Measurements from ENCODE around the gene FAM3C. TPM values are rescaled to one million over a fixed set of nuclear protein-coding genes. Genes with fewer than 3 reads are reported as not detected.

Gene FAM3C
- total and polyA plus RNA-seq, 2 donors (not counting 1 experiment from before 2014, with no cell fraction given), result 38.7 to 75.4 TPM

DNA sequence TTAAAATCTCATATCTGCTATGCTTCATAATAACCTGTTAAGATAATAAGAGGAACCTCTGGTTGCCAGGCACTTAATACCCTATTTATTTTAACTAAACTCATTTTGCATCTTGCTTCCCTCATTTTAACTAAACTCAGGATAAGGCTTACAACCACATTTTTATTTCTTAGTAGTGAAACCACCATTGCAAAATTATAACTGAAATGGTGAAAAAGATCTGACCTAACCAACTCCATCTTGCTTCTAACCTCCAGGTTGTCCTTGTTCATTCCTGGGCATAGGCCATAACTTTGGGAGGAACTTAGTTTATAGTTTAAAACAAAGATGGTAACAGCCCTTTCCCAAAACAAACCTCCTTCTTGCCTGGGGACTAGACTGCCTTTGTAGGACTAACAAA, 6.0 kb downstream of the FAM3C start:
- H4K20me1 ChIP-seq (ENCODE audit: control insufficient read depth, insufficient read depth, low read length, poor library complexity, severe bottlenecking), result no peaks in the 10 kb centered on the region
- no peak overlapping the region for H2AFZ ChIP-seq (ENCODE audit: insufficient read depth, low read depth, low read length, poor library complexity, severe bottlenecking)
- POLR2A ChIA-PET, result interaction anchor here (0.7 to 0.8 kb wide), 2 partner anchors 17 to 25 kb away, joined by 3 to 6 read pairs; no protein-coding TSS in a partner anchor
- no peaks in the 10 kb centered on the region for H3K27me3 Mint-ChIP-seq
- H3K4me1 ChIP-seq (ENCODE audit: control insufficient read depth in 2 of 2, insufficient read depth in 2 of 2, low read length in 2 of 2), result peaks cover 79 to 89% of the 10 kb centered on the region in 2 donors
- H3K9me3 ChIP-seq (ENCODE audit: control extremely low read depth in 1 of 3, control insufficient read depth in 2 of 3, insufficient read depth in 1 of 3, low read length in 2 of 3), result no peaks in the 10 kb centered on the region
- CTCF ChIA-PET, result interaction anchor here (1.0 to 3.7 kb wide), 5 partner anchors 17 to 214 kb away, joined by 3 to 22 read pairs (median 4); no protein-coding TSS in a partner anchor
- intact Hi-C loops (cut with micrococcal nuclease), result no loop called here
- peak overlapping the region; percentile 56 for H3K4me3 Mint-ChIP-seq
- no peak overlapping the region for H3K4me3 ChIP-seq (ENCODE audit: control extremely low read depth in 1 of 5, extremely low read depth in 1 of 5, insufficient read depth in 1 of 5, low read depth in 2 of 5, low read length in 4 of 5)
- peak overlapping the region; percentile 13 for H3K9ac ChIP-seq (ENCODE audit: low read length)
- H3K4me1 Mint-ChIP-seq, result peaks cover 91% of the 10 kb centered on the region
- TF ChIP-seq, protein P1, sequence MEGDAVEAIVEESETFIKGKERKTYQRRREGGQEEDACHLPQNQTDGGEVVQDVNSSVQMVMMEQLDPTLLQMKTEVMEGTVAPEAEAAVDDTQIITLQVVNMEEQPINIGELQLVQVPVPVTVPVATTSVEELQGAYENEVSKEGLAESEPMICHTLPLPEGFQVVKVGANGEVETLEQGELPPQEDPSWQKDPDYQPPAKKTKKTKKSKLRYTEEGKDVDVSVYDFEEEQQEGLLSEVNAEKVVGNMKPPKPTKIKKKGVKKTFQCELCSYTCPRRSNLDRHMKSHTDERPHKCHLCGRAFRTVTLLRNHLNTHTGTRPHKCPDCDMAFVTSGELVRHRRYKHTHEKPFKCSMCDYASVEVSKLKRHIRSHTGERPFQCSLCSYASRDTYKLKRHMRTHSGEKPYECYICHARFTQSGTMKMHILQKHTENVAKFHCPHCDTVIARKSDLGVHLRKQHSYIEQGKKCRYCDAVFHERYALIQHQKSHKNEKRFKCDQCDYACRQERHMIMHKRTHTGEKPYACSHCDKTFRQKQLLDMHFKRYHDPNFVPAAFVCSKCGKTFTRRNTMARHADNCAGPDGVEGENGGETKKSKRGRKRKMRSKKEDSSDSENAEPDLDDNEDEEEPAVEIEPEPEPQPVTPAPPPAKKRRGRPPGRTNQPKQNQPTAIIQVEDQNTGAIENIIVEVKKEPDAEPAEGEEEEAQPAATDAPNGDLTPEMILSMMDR (IDR thresholded peaks at IDR 0.05), result no peak
- no peak for TF ChIP-seq EZH2 (IDR thresholded peaks at IDR 0.05; ENCODE audit: borderline replicate concordance, insufficient read depth, low read depth, low read length, poor library complexity, severe bottlenecking)
- DNase-seq (no peak), ATAC-seq (ENCODE audit: low read depth) (no peak)
- H3K27ac Mint-ChIP-seq, result peak overlapping the region; percentile 88
- peaks cover 100% of the 10 kb centered on the region for H3K79me2 ChIP-seq (ENCODE audit: control insufficient read depth, insufficient read depth, low read length)
- no peaks in the 10 kb centered on the region for H3K9me3 Mint-ChIP-seq (ENCODE audit: insufficient read depth)
- H3K36me3 ChIP-seq (replicated peaks in 1 of 2; ENCODE audit: control extremely low read depth in 1 of 2, control insufficient read depth in 1 of 2, extremely low read depth in 1 of 2, insufficient read depth in 2 of 2, low read length in 1 of 2), result peaks cover 6 to 16% of the 10 kb centered on the region in 2 experiments
- peak overlapping the region; percentile 51 to 99 for H3K27ac ChIP-seq (ENCODE audit: low read length in 2 of 2)
- no peaks in the 10 kb centered on the region for H3K27me3 ChIP-seq (replicated peaks in 1 of 4; ENCODE audit: control extremely low read depth in 1 of 4, control insufficient read depth in 3 of 4, insufficient read depth in 4 of 4, low read length in 3 of 4)
- H3K4me2 ChIP-seq (replicated peaks; ENCODE audit: low read depth, low read length, poor library complexity, severe bottlenecking), result peak overlapping the region; percentile 38

DNA sequence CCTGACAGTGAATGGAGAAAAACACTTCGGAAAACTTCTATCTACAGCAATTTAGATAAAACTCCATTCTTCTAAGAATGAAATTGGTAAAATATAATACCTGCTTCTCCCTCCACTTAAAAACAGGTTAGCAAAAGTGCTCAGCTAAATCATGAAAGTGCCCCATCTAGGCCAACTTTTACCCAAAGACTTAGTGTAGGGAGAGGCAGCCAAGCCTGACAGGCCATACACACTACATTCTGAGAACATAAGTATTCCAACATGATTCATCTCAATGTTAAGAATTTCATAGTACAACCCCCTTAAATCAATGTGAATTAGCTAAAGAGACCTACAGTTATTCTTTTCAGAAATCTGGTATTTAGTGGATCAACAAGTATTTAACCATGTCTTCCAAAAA, 7.2 kb downstream of the FAM3C start:
- no peaks in the 10 kb centered on the region for H3K9me3 Mint-ChIP-seq (ENCODE audit: insufficient read depth)
- peaks cover 93% of the 10 kb centered on the region for H3K4me1 Mint-ChIP-seq
- H3K27ac Mint-ChIP-seq, result peak overlapping the region; percentile 88
- Histone ChIP-seq H3K27me3 (replicated peaks in 1 of 4; ENCODE audit: control extremely low read depth in 1 of 4, control insufficient read depth in 3 of 4, insufficient read depth in 4 of 4, low read length in 3 of 4) (no peaks in the 10 kb centered on the region), H4K20me1 (ENCODE audit: control insufficient read depth, insufficient read depth, low read length, poor library complexity, severe bottlenecking) (no peaks in the 10 kb centered on the region), H3K4me1 (ENCODE audit: control insufficient read depth in 2 of 2, insufficient read depth in 2 of 2, low read length in 2 of 2) (peaks cover 79 to 91% of the 10 kb centered on the region in 2 donors), H3K4me3 (ENCODE audit: control extremely low read depth in 1 of 5, extremely low read depth in 1 of 5, insufficient read depth in 1 of 5, low read depth in 2 of 5, low read length in 4 of 5) (no peak overlapping the region), H3K27ac (ENCODE audit: low read length in 2 of 2) (peak overlapping the region; percentile 51 to 99), H3K36me3 (replicated peaks in 1 of 2; ENCODE audit: control extremely low read depth in 1 of 2, control insufficient read depth in 1 of 2, extremely low read depth in 1 of 2, insufficient read depth in 2 of 2, low read length in 1 of 2) (peaks cover 6 to 10% of the 10 kb centered on the region in 2 experiments), H3K9ac (ENCODE audit: low read length) (peak overlapping the region; percentile 12), H2AFZ (ENCODE audit: insufficient read depth, low read depth, low read length, poor library complexity, severe bottlenecking) (no peak overlapping the region), H3K4me2 (replicated peaks; ENCODE audit: low read depth, low read length, poor library complexity, severe bottlenecking) (peak overlapping the region; percentile 38), H3K79me2 (ENCODE audit: control insufficient read depth, insufficient read depth, low read length) (peaks cover 100% of the 10 kb centered on the region), H3K9me3 (ENCODE audit: control extremely low read depth in 1 of 3, control insufficient read depth in 2 of 3, insufficient read depth in 1 of 3, low read length in 2 of 3) (no peaks in the 10 kb centered on the region)
- ATAC-seq (ENCODE audit: low read depth) (no peak), DNase-seq (no peak)
- ChIA-PET CTCF (interaction anchor here (1.1 to 4.2 kb wide), 5 partner anchors 8 to 159 kb away, joined by 4 to 71 read pairs (median 8); partner anchors contain the start of gene FAM3C), POLR2A (interaction anchor here (1.2 to 1.9 kb wide), 2 partner anchors 14 to 17 kb away, joined by 3 to 4 read pairs; no protein-coding TSS in a partner anchor)
- intact Hi-C loops (cut with micrococcal nuclease), result loop anchor here (5.0 kb wide), 1 partner anchor 207 kb away; no protein-coding TSS in a partner anchor
- TF ChIP-seq, protein P1 (IDR thresholded peaks at IDR 0.05), result no peak
- no peak for TF ChIP-seq EZH2 (IDR thresholded peaks at IDR 0.05; ENCODE audit: borderline replicate concordance, insufficient read depth, low read depth, low read length, poor library complexity, severe bottlenecking)
- no peaks in the 10 kb centered on the region for H3K27me3 Mint-ChIP-seq
- H3K4me3 Mint-ChIP-seq, result peak overlapping the region; percentile 68
- no CpG with 5 or more reads among the region's 1 CpG for WGBS (ENCODE audit: insufficient coverage)

All from B cell (primary cell).